Liver (tissue), 9 donors: ENCODE measurements around the gene CHL1. TPM values are rescaled to one million over a fixed set of nuclear protein-coding genes. Genes with fewer than 3 reads are reported as not detected.

ENCODE experiments used
- DNase-seq: peaks from one replicate; pipeline ENCODE4 v3.0.0-alpha.2; 2017; ENCODE audit warnings: low spot score
- H3K27ac ChIP-seq, 2 donors: one replicate each; pipeline ENCODE4 v1.7.0; 2013; ENCODE audit warnings: inconsistent platforms in 2 of 2, low read length in 2 of 2, control low read depth in 1 of 2, low read depth in 1 of 2, mild to moderate bottlenecking in 1 of 2
- H3K27me3 ChIP-seq, 4 donors: one replicate each; pipeline versions ENCODE4 v1.6.1 to v1.7.0; 2013; ENCODE audit warnings: low read length in 3 of 4, inconsistent platforms in 1 of 4, mild to moderate bottlenecking in 1 of 4, moderate library complexity in 1 of 4; ENCODE audit not compliant: control insufficient read depth in 4 of 4, insufficient read depth in 4 of 4
- H3K36me3 ChIP-seq, 4 donors: one replicate each; pipeline versions ENCODE4 v1.6.1 to v1.7.0; 2013; ENCODE audit warnings: low read length in 3 of 4, mild to moderate bottlenecking in 3 of 4, low read depth in 1 of 4, moderate library complexity in 1 of 4; ENCODE audit not compliant: control insufficient read depth in 4 of 4, insufficient read depth in 3 of 4
- H3K4me1 ChIP-seq, 4 donors: one replicate each; pipeline versions ENCODE4 v1.6.1 to v1.7.0; 2013; ENCODE audit warnings: low read length in 3 of 4, mild to moderate bottlenecking in 3 of 4, moderate library complexity in 1 of 4; ENCODE audit not compliant: control insufficient read depth in 4 of 4, insufficient read depth in 4 of 4
- H3K4me3 ChIP-seq, 3 donors: one replicate each; pipeline versions ENCODE4 v1.6.1 to v1.7.0; 2013; ENCODE audit warnings: low read length in 3 of 3, control low read depth in 1 of 3, low read depth in 1 of 3, mild to moderate bottlenecking in 1 of 3
- H3K9ac ChIP-seq, 2 donors: one replicate each; pipeline ENCODE4 v1.7.0; 2013; ENCODE audit warnings: low read length in 2 of 2, mild to moderate bottlenecking in 2 of 2, moderate library complexity in 2 of 2, control low read depth in 1 of 2, low read depth in 1 of 2
- H3K9me3 ChIP-seq, 4 donors: one replicate each; pipeline versions ENCODE4 v1.6.1 to v1.7.0; 2013; ENCODE audit warnings: low read length in 3 of 4; ENCODE audit not compliant: control insufficient read depth in 4 of 4
- EGR1 ChIP-seq, 2 donors: IDR thresholded peaks; 2 replicates each; pipeline ENCODE4 v1.6.1; 2016 to 2018; ENCODE audit warnings: antibody characterized with exemption in 2 of 2, low read depth in 2 of 2
- FOXA1 ChIP-seq: IDR thresholded peaks from 2 replicates; pipeline ENCODE4 v1.6.1; 2016; ENCODE audit warnings: antibody characterized with exemption
- FOXA2 ChIP-seq: IDR thresholded peaks from 2 replicates; pipeline ENCODE4 v1.6.1; 2016; ENCODE audit warnings: antibody characterized with exemption
- GABPA ChIP-seq, 2 donors: IDR thresholded peaks in 1 of 2; conservative IDR thresholded peaks in 1 of 2; 2 replicates each; pipeline ENCODE4 v1.6.1; 2016; ENCODE audit warnings: antibody characterized with exemption in 2 of 2, mild to moderate bottlenecking in 1 of 2, moderate library complexity in 1 of 2
- HNF4A ChIP-seq, 2 donors: conservative IDR thresholded peaks; 2 replicates each; pipeline ENCODE4 v1.6.1; 2016; ENCODE audit warnings: antibody characterized with exemption in 2 of 2, mild to moderate bottlenecking in 2 of 2
- HNF4G ChIP-seq: IDR thresholded peaks from 2 replicates; pipeline ENCODE4 v1.6.1; 2016; ENCODE audit warnings: antibody characterized with exemption
- JUND ChIP-seq, 2 donors: IDR thresholded peaks; 2 replicates each; pipeline ENCODE4 v1.6.1; 2016; ENCODE audit warnings: antibody characterized with exemption in 2 of 2
- NR2F2 ChIP-seq: IDR thresholded peaks from 2 replicates; pipeline ENCODE4 v1.6.1; 2016; ENCODE audit warnings: antibody characterized with exemption
- RAD21 ChIP-seq, 2 donors: IDR thresholded peaks; 2 replicates each; pipeline ENCODE4 v1.6.1; 2016; ENCODE audit warnings: antibody characterized with exemption in 2 of 2, mild to moderate bottlenecking in 2 of 2
- RXRA ChIP-seq, 2 donors: IDR thresholded peaks; 2 replicates each; pipeline ENCODE4 v1.6.1; 2017 to 2018; ENCODE audit warnings: antibody characterized with exemption in 2 of 2, mild to moderate bottlenecking in 1 of 2
- SP1 ChIP-seq: IDR thresholded peaks from 2 replicates; pipeline ENCODE4 v1.6.1; 2018; ENCODE audit warnings: antibody characterized with exemption, mild to moderate bottlenecking
- TAF1 ChIP-seq: conservative IDR thresholded peaks from 2 replicates; pipeline ENCODE4 v1.6.1; 2016; ENCODE audit warnings: antibody characterized with exemption, mild to moderate bottlenecking
- YY1 ChIP-seq: IDR thresholded peaks from 2 replicates; pipeline ENCODE4 v1.6.1; 2016; ENCODE audit warnings: antibody characterized with exemption, mild to moderate bottlenecking
- WGBS: extraction: QIAGEN DNeasy Blood & Tissue Kit; methylation state at CpG from one replicate; pipeline ENCODE4 v1.1.7; 2013; 5-methylcytosine and 5-hydroxymethylcytosine counted together
- polyA plus RNA-seq, 2 donors: library from polyadenylated mRNA; stranded (reverse) in 1 of 2; unstranded in 1 of 2; fragments of 200-250 nt in 1 of 2; fragments of >200 nt in 1 of 2; fragmentation: Nextera tagmentation in 1 of 2; extraction: Ambion mirVana in 1 of 2; gene quantifications; one replicate each; pipeline versions ENCODE4 v1.2.1 to v1.2.3, GENCODE V29; 2013 to 2015
- total RNA-seq, 2 donors: library from RNA; depleted of rRNA; stranded (reverse); fragments of >200 nt; gene quantifications; one replicate each; pipeline ENCODE4 v1.2.3, GENCODE V29; 2014
- TF ChIP-seq, protein P1 (sequence below): IDR thresholded peaks from 2 replicates; pipeline ENCODE4 v1.6.1; 2016; ENCODE audit warnings: antibody characterized with exemption
- TF ChIP-seq, protein P2 (sequence below): fragments of 150-350 bp; IDR thresholded peaks from 2 replicates; pipeline ENCODE4 v1.5.1; 2017; ENCODE audit warnings: improper control_type of control experiment, low read depth, low read length; ENCODE audit not compliant: missing input control
- TF ChIP-seq, protein P3 (sequence below): IDR thresholded peaks from 2 replicates; pipeline ENCODE4 v1.6.1; 2016; ENCODE audit warnings: antibody characterized with exemption
- TF ChIP-seq, protein P4 (sequence below): IDR thresholded peaks from 2 replicates; pipeline ENCODE4 v1.6.1; 2016; ENCODE audit warnings: antibody characterized with exemption
- TF ChIP-seq, protein P5 (sequence below): IDR thresholded peaks from 2 replicates; pipeline ENCODE4 v1.6.1; 2016; ENCODE audit warnings: antibody characterized with exemption, mild to moderate bottlenecking
- donor health status: healthy.
- donor health status: healthy.
- donor health status: healthy.
- donor health status: healthy.
- donor health status: healthy.

The CHL1 gene
- total and polyA plus RNA-seq, 4 donors = 0.03 to 8.1 (median 0.66) TPM

DNA sequence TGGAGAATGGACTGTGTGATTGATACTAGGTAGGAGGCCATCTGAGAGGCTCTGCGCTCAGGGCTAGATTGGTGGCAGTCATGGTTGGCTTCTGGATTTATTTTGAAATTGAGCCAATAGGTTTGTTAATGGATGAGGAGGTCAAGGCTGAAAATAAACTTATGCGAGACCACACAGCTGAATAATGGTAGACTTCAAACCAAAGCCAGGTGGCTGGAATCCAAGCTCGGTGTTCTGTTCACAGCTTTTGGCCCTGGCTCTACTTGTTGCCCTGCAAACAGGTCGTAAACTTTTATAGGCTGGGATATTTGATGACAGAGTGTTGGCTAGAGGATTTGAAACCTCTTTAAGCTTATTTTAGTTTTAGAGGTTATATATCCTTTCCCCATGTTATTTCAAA, 160.4 kb downstream of the CHL1 start:
- H3K27ac ChIP-seq = no peak overlapping the region
- 53% methylated on average over 4 of the region's 4 CpGs for WGBS
- no peaks in the 10 kb centered on the region for H3K36me3 ChIP-seq
- TF ChIP-seq SP1 (no peak), YY1 (no peak), TAF1 (no peak), HNF4A (conservative IDR thresholded peaks at IDR 0.05) (no peak), EGR1 (IDR thresholded peaks at IDR 0.05; ENCODE audit: low read depth in 2 of 2) (no peak), RXRA (IDR thresholded peaks at IDR 0.05) (no peak), NR2F2 (no peak), JUND (IDR thresholded peaks at IDR 0.05) (no peak), RAD21 (IDR thresholded peaks at IDR 0.05) (no peak), FOXA2 (no peak), HNF4G (no peak), FOXA1 (no peak)
- TF ChIP-seq, protein P1, sequence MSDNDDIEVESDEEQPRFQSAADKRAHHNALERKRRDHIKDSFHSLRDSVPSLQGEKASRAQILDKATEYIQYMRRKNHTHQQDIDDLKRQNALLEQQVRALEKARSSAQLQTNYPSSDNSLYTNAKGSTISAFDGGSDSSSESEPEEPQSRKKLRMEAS = no peak
- TF ChIP-seq, protein P2, sequence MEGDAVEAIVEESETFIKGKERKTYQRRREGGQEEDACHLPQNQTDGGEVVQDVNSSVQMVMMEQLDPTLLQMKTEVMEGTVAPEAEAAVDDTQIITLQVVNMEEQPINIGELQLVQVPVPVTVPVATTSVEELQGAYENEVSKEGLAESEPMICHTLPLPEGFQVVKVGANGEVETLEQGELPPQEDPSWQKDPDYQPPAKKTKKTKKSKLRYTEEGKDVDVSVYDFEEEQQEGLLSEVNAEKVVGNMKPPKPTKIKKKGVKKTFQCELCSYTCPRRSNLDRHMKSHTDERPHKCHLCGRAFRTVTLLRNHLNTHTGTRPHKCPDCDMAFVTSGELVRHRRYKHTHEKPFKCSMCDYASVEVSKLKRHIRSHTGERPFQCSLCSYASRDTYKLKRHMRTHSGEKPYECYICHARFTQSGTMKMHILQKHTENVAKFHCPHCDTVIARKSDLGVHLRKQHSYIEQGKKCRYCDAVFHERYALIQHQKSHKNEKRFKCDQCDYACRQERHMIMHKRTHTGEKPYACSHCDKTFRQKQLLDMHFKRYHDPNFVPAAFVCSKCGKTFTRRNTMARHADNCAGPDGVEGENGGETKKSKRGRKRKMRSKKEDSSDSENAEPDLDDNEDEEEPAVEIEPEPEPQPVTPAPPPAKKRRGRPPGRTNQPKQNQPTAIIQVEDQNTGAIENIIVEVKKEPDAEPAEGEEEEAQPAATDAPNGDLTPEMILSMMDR = no peak
- TF ChIP-seq, protein P3, sequence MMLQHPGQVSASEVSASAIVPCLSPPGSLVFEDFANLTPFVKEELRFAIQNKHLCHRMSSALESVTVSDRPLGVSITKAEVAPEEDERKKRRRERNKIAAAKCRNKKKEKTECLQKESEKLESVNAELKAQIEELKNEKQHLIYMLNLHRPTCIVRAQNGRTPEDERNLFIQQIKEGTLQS = no peak
- TF ChIP-seq, protein P4, sequence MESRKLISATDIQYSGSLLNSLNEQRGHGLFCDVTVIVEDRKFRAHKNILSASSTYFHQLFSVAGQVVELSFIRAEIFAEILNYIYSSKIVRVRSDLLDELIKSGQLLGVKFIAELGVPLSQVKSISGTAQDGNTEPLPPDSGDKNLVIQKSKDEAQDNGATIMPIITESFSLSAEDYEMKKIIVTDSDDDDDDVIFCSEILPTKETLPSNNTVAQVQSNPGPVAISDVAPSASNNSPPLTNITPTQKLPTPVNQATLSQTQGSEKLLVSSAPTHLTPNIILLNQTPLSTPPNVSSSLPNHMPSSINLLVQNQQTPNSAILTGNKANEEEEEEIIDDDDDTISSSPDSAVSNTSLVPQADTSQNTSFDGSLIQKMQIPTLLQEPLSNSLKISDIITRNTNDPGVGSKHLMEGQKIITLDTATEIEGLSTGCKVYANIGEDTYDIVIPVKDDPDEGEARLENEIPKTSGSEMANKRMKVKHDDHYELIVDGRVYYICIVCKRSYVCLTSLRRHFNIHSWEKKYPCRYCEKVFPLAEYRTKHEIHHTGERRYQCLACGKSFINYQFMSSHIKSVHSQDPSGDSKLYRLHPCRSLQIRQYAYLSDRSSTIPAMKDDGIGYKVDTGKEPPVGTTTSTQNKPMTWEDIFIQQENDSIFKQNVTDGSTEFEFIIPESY = no peak
- H3K4me1 ChIP-seq = no peaks in the 10 kb centered on the region
- no peak overlapping the region for H3K4me3 ChIP-seq
- H3K9me3 ChIP-seq = no peaks in the 10 kb centered on the region
- H3K27me3 ChIP-seq = no peaks in the 10 kb centered on the region
- DNase-seq = no peak
- H3K9ac ChIP-seq = no peak overlapping the region

DNA sequence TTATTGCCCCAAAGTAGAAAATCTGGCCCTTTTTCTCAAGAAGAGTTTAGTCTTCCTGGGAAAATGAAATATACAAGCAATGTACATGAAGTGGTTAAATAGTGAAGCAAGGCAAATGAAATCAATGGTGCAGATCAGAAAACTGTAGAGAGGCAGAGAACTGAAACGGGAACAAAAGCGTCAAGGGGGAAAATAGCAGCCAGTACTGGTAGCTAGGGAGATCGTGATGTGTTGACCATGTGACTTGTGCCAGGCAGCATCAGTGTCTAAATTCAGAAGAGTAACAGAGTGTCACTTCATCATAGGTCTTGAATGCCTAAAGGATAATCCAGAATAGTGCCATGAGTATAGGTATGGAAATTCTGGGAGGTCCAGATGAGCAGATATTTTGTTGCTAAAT, 163.1 kb downstream of the CHL1 start:
- WGBS = 57% methylated on average over 3 of the region's 3 CpGs
- no peak for TF ChIP-seq FOXA1
- TF ChIP-seq, protein P5, sequence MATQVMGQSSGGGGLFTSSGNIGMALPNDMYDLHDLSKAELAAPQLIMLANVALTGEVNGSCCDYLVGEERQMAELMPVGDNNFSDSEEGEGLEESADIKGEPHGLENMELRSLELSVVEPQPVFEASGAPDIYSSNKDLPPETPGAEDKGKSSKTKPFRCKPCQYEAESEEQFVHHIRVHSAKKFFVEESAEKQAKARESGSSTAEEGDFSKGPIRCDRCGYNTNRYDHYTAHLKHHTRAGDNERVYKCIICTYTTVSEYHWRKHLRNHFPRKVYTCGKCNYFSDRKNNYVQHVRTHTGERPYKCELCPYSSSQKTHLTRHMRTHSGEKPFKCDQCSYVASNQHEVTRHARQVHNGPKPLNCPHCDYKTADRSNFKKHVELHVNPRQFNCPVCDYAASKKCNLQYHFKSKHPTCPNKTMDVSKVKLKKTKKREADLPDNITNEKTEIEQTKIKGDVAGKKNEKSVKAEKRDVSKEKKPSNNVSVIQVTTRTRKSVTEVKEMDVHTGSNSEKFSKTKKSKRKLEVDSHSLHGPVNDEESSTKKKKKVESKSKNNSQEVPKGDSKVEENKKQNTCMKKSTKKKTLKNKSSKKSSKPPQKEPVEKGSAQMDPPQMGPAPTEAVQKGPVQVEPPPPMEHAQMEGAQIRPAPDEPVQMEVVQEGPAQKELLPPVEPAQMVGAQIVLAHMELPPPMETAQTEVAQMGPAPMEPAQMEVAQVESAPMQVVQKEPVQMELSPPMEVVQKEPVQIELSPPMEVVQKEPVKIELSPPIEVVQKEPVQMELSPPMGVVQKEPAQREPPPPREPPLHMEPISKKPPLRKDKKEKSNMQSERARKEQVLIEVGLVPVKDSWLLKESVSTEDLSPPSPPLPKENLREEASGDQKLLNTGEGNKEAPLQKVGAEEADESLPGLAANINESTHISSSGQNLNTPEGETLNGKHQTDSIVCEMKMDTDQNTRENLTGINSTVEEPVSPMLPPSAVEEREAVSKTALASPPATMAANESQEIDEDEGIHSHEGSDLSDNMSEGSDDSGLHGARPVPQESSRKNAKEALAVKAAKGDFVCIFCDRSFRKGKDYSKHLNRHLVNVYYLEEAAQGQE = no peak
- no peak for TF ChIP-seq FOXA2
- no peak for TF ChIP-seq HNF4A (conservative IDR thresholded peaks at IDR 0.05)
- TF ChIP-seq, protein P2 = no peak
- TF ChIP-seq NR2F2 = no peak
- no peak for TF ChIP-seq GABPA (IDR thresholded peaks at IDR 0.05 in 1 of 2, conservative IDR thresholded peaks at IDR 0.05 in 1 of 2)
- H3K36me3 ChIP-seq = no peaks in the 10 kb centered on the region
- no peak overlapping the region for H3K27ac ChIP-seq
- no peak overlapping the region for H3K4me3 ChIP-seq
- no peak overlapping the region for H3K9ac ChIP-seq
- DNase-seq = no peak
- H3K4me1 ChIP-seq = no peaks in the 10 kb centered on the region
- no peaks in the 10 kb centered on the region for H3K27me3 ChIP-seq
- H3K9me3 ChIP-seq = no peaks in the 10 kb centered on the region
